ENCODE data around the gene BTBD9. TPM values are rescaled to one million over a fixed set of nuclear protein-coding genes. Genes with fewer than 3 reads are reported as not detected.

BTBD9 gene
- total RNA-seq, 1 experiment from 2014 or later: 8.9 TPM

DNA sequence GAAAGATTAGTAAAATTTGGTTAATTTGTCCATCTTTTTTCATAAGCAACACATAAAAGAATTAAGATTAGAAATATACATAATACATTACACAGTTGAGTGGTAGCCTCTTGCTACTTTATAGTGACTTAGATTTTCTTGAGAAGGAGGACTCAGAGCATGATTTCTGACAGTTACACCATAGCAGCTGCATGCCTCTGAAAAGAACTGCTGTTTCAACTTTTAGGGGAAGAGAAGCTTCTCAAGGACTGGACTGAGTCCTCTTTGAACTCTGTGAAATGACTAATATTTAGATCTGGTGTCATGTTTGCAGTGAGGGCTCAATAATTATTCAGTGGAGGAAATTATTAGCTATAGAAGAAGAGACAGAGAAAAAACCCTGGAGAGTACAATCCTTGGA, 272.5 kb downstream of the BTBD9 start:
- Histone ChIP-seq H3K27me3 (ENCODE audit: insufficient read depth, low read length) (no peaks in the 10 kb centered on the region), H4K5ac (ENCODE audit: insufficient read length, low read depth, low read length) (no peak overlapping the region), H2BK15ac (ENCODE audit: low read depth, low read length) (no peak overlapping the region), H3K79me2 (ENCODE audit: insufficient read depth, low read length) (no peaks in the 10 kb centered on the region), H2AK5ac (ENCODE audit: insufficient read length, low read length) (no peak overlapping the region), H3K9ac (ENCODE audit: extremely low read depth, insufficient read length, low read length) (no peak overlapping the region), H3K23ac (ENCODE audit: insufficient read length, low read depth, low read length) (no peak overlapping the region), H3K14ac (ENCODE audit: insufficient read depth, low read length) (no peak overlapping the region), H3K27ac (ENCODE audit: insufficient read length, low read depth, low read length) (no peak overlapping the region), H3K56ac (ENCODE audit: insufficient read length, low read depth, low read length) (no peak overlapping the region), H2AFZ (ENCODE audit: low read length) (no peak overlapping the region), H3K4me1 (ENCODE audit: insufficient read depth, low read length) (no peaks in the 10 kb centered on the region), H4K20me1 (ENCODE audit: control insufficient read depth, insufficient read depth, insufficient read length) (no peaks in the 10 kb centered on the region), H3K9me3 (ENCODE audit: control insufficient read depth, low read depth, low read length) (no peaks in the 10 kb centered on the region), H3K4ac (ENCODE audit: low read depth, low read length) (no peak overlapping the region), H3K4me2 (ENCODE audit: insufficient read depth, insufficient read length, low read length) (no peak overlapping the region), H2BK12ac (ENCODE audit: insufficient read length, low read depth, low read length) (no peak overlapping the region), H3T11ph (ENCODE audit: low read length) (no peak overlapping the region), H4K8ac (replicated peaks; ENCODE audit: insufficient read length, low read depth, low read length) (no peak overlapping the region), H2BK120ac (ENCODE audit: low read depth, low read length, poor library complexity, severe bottlenecking) (no peak overlapping the region), H4K91ac (ENCODE audit: insufficient read length, low read depth, low read length) (no peak overlapping the region), H2BK20ac (ENCODE audit: low read depth, low read length, poor library complexity, severe bottlenecking) (no peak overlapping the region), H3K23me2 (ENCODE audit: insufficient read length, low read depth, low read length, poor library complexity, severe bottlenecking) (no peaks in the 10 kb centered on the region), H2BK5ac (ENCODE audit: insufficient read length, low read length) (no peak overlapping the region), H3K18ac (ENCODE audit: insufficient read length, low read depth, low read length) (no peak overlapping the region), H3K79me1 (ENCODE audit: insufficient read depth, low read depth, low read length, poor library complexity, severe bottlenecking) (no peaks in the 10 kb centered on the region)
- H3K36me3 Mint-ChIP-seq (ENCODE audit: insufficient read depth in 1 of 3, low read depth in 3 of 3): no peaks in the 10 kb centered on the region
- TF ChIP-seq, protein P1, sequence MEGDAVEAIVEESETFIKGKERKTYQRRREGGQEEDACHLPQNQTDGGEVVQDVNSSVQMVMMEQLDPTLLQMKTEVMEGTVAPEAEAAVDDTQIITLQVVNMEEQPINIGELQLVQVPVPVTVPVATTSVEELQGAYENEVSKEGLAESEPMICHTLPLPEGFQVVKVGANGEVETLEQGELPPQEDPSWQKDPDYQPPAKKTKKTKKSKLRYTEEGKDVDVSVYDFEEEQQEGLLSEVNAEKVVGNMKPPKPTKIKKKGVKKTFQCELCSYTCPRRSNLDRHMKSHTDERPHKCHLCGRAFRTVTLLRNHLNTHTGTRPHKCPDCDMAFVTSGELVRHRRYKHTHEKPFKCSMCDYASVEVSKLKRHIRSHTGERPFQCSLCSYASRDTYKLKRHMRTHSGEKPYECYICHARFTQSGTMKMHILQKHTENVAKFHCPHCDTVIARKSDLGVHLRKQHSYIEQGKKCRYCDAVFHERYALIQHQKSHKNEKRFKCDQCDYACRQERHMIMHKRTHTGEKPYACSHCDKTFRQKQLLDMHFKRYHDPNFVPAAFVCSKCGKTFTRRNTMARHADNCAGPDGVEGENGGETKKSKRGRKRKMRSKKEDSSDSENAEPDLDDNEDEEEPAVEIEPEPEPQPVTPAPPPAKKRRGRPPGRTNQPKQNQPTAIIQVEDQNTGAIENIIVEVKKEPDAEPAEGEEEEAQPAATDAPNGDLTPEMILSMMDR (conservative IDR thresholded peaks at IDR 0.05): no peak
- H3K4me3 Mint-ChIP-seq: no peak overlapping the region
- DNase-seq: no peak
- no peaks in the 10 kb centered on the region for H3K4me1 Mint-ChIP-seq
- H3K9me3 Mint-ChIP-seq: no peaks in the 10 kb centered on the region
- H3K27ac Mint-ChIP-seq: no peak overlapping the region; a peak in 1 of 7 replicates
- no peaks in the 10 kb centered on the region for H3K27me3 Mint-ChIP-seq (ENCODE audit: low read depth)

All from H9 (cell line).